H1 (cell line): ENCODE results near the gene ARL8A. TPM values are rescaled to one million over a fixed set of nuclear protein-coding genes. Genes with fewer than 3 reads are reported as not detected.

Experiments used
- CTCF ChIA-PET: fragments of 300-600 bp; sonication (Branson Sonifier 250); formaldehyde crosslinking; loops from one replicate; lab custom pipeline; 2021; ENCODE audit not compliant: partially characterized antibody; lab: Charles Lee
- POLR2A ChIA-PET: fragments of 300-600 bp; sonication (Branson Sonifier 250); formaldehyde crosslinking; loops from one replicate; lab custom pipeline; 2021; ENCODE audit warnings: inconsistent platforms; ENCODE audit not compliant: partially characterized antibody; lab: Charles Lee
- DNase-seq, 2 experiments: peaks; one replicate each; pipeline versions ENCODE4 v3.0.0 to v3.0.0-alpha.2; 2010 to 2022; ENCODE audit warnings: low spot score in 2 of 2, low read depth in 1 of 2, mixed read lengths in 1 of 2
- FAIRE-seq: peaks from 2 replicates; lab custom pipeline; 2011; peaks lifted over from hg19 to GRCh38; lab: Jason Lieb, UNC
- H2AFZ ChIP-seq: 2 replicates; pipeline ENCODE4 v1.8.1; 2012; ENCODE audit warnings: low read length, inconsistent platforms
- H2AK5ac ChIP-seq: 2 replicates; pipeline ENCODE4 v1.6.1; 2013; ENCODE audit warnings: low read depth, low read length
- H2BK120ac ChIP-seq: replicated peaks from 2 replicates; pipeline ENCODE3; 2013; ENCODE audit warnings: low read depth, low read length, inconsistent platforms
- H2BK12ac ChIP-seq: 2 replicates; pipeline ENCODE4 v1.6.1; 2013; ENCODE audit warnings: low read depth, low read length
- H2BK15ac ChIP-seq: 2 replicates; pipeline ENCODE4 v1.6.1; 2013; ENCODE audit warnings: low read length
- H2BK20ac ChIP-seq: 2 replicates; pipeline ENCODE4 v1.6.1; 2013; ENCODE audit warnings: low read length
- H2BK5ac ChIP-seq: 2 replicates; pipeline ENCODE4 v1.6.1; 2013; ENCODE audit warnings: low read depth, low read length
- H3K14ac ChIP-seq: 2 replicates; pipeline ENCODE4 v1.6.1; 2013; ENCODE audit warnings: inconsistent platforms; ENCODE audit not compliant: insufficient read length
- H3K18ac ChIP-seq: 2 replicates; pipeline ENCODE4 v1.6.1; 2013; ENCODE audit warnings: low read length; ENCODE audit errors: extremely low read depth
- H3K23ac ChIP-seq: 2 replicates; pipeline ENCODE4 v1.6.1; 2013; ENCODE audit warnings: inconsistent platforms; ENCODE audit not compliant: insufficient read length
- H3K23me2 ChIP-seq: 2 replicates; pipeline ENCODE4 v1.6.1; 2013; ENCODE audit warnings: low read depth, low read length
- H3K27ac ChIP-seq: 2 replicates; pipeline ENCODE4 v1.6.1; 2011; ENCODE audit warnings: low read depth, low read length, inconsistent platforms
- H3K27me3 ChIP-seq, 4 experiments: replicated peaks in 1 of 4; 1 replicate in 1 of 4; 2 replicates in 3 of 4; pipeline versions ENCODE4 v1.6.1 to v1.8.1; 2011 to 2013; ENCODE audit warnings: low read length in 3 of 4, mild to moderate bottlenecking in 3 of 4, inconsistent platforms in 2 of 4, mixed read lengths in 2 of 4, moderate library complexity in 1 of 4; ENCODE audit not compliant: control insufficient read depth in 3 of 4, insufficient read depth in 3 of 4; ENCODE audit errors: extremely low read depth in 1 of 4
- H3K36me3 ChIP-seq, 4 experiments: 2 replicates each; pipeline versions ENCODE4 v1.6.1 to v1.8.1; 2011 to 2013; ENCODE audit warnings: mild to moderate bottlenecking in 4 of 4, low read length in 3 of 4, moderate library complexity in 2 of 4, control low read depth in 1 of 4, inconsistent platforms in 1 of 4; ENCODE audit not compliant: insufficient read depth in 4 of 4, control insufficient read depth in 2 of 4
- H3K4ac ChIP-seq: replicated peaks from 2 replicates; pipeline ENCODE3; 2013; ENCODE audit warnings: low read length, low read depth, mixed read lengths, inconsistent platforms; ENCODE audit not compliant: insufficient read length
- H3K4me1 ChIP-seq, 4 experiments: replicated peaks in 1 of 4; 1 replicate in 1 of 4; 2 replicates in 3 of 4; pipeline versions ENCODE4 v1.6.1 to v1.8.1; 2011 to 2013; ENCODE audit warnings: low read length in 3 of 4, inconsistent platforms in 2 of 4, mixed read lengths in 1 of 4; ENCODE audit not compliant: insufficient read depth in 4 of 4, control insufficient read depth in 3 of 4
- H3K4me2 ChIP-seq, 2 experiments: 2 replicates each; pipeline versions ENCODE4 v1.6.1 to v1.8.1; 2011 to 2013; ENCODE audit warnings: low read depth in 2 of 2, low read length in 2 of 2, control low read depth in 1 of 2, inconsistent platforms in 1 of 2, mild to moderate bottlenecking in 1 of 2; ENCODE audit not compliant: insufficient read depth in 1 of 2
- H3K4me3 ChIP-seq, 4 experiments: fragments of 200-600, 300-600 bp in 1 of 4; sonication (generic), shearing (Covaris generic), sonication (Bioruptor Twin) in 1 of 4; 2 replicates each; pipeline versions ENCODE4 v1.5.1 to v1.8.1; 2011 to 2016; ENCODE audit warnings: low read length in 4 of 4, low read depth in 3 of 4, control low read depth in 2 of 4, inconsistent platforms in 2 of 4, mild to moderate bottlenecking in 2 of 4, mixed read lengths in 1 of 4, moderate library complexity in 1 of 4; ENCODE audit not compliant: insufficient read depth in 2 of 4; ENCODE audit errors: extremely low read depth in 1 of 4
- H3K56ac ChIP-seq: replicated peaks from 2 replicates; pipeline ENCODE3; 2013; ENCODE audit warnings: low read depth, mild to moderate bottlenecking, mixed read lengths, low read length, inconsistent platforms; ENCODE audit not compliant: insufficient read length
- H3K79me1 ChIP-seq: 2 replicates; pipeline ENCODE4 v1.6.1; 2013; ENCODE audit warnings: low read depth, low read length, control low read depth
- H3K79me2 ChIP-seq, 2 experiments: 2 replicates each; pipeline versions ENCODE4 v1.6.1 to v1.8.1; 2012 to 2013; ENCODE audit warnings: low read length in 2 of 2, mild to moderate bottlenecking in 2 of 2, inconsistent platforms in 1 of 2; ENCODE audit not compliant: insufficient read depth in 2 of 2, control insufficient read depth in 1 of 2
- H3K9ac ChIP-seq, 4 experiments: replicated peaks in 1 of 4; 1 replicate in 1 of 4; 2 replicates in 3 of 4; pipeline versions ENCODE4 v1.6.1 to v1.8.1; 2011 to 2013; ENCODE audit warnings: low read depth in 3 of 4, low read length in 3 of 4, control low read depth in 2 of 4, mild to moderate bottlenecking in 2 of 4, moderate library complexity in 2 of 4, inconsistent platforms in 1 of 4; ENCODE audit errors: extremely low read depth in 1 of 4
- H3K9me3 ChIP-seq, 2 experiments: 2 replicates each; pipeline versions ENCODE4 v1.6.1 to v1.8.1; 2012 to 2013; ENCODE audit warnings: mild to moderate bottlenecking in 2 of 2, moderate library complexity in 2 of 2, control low read depth in 1 of 2, inconsistent platforms in 1 of 2, low read depth in 1 of 2, low read length in 1 of 2, mixed read lengths in 1 of 2; ENCODE audit not compliant: insufficient read depth in 2 of 2
- H4K20me1 ChIP-seq, 2 experiments: replicated peaks in 1 of 2; 2 replicates each; pipeline versions ENCODE3 to v1.8.1; 2011 to 2013; ENCODE audit warnings: inconsistent platforms in 2 of 2, low read length in 2 of 2, mild to moderate bottlenecking in 1 of 2; ENCODE audit not compliant: insufficient read depth in 2 of 2, control insufficient read depth in 1 of 2
- H4K5ac ChIP-seq: 2 replicates; pipeline ENCODE4 v1.6.1; 2013; ENCODE audit warnings: low read length, low read depth, mixed read lengths, inconsistent platforms; ENCODE audit not compliant: insufficient read length
- H4K8ac ChIP-seq: 2 replicates; pipeline ENCODE4 v1.8.0; 2013; ENCODE audit warnings: mild to moderate bottlenecking, moderate library complexity, low read length, inconsistent platforms; ENCODE audit not compliant: insufficient read depth; ENCODE audit errors: extremely low read depth
- H4K91ac ChIP-seq: replicated peaks from 2 replicates; pipeline ENCODE3; 2013; ENCODE audit warnings: low read length, mixed read lengths, inconsistent platforms; ENCODE audit not compliant: insufficient read length
- MAX ChIP-seq: IDR thresholded peaks from 2 replicates; pipeline ENCODE4 v1.6.1; 2012; ENCODE audit warnings: inconsistent platforms
- RAD21 ChIP-seq, 2 experiments: IDR thresholded peaks in 1 of 2; conservative IDR thresholded peaks in 1 of 2; 2 replicates each; pipeline ENCODE4 v1.6.1; 2011; ENCODE audit warnings: low read depth in 2 of 2, low read length in 2 of 2, improper control_type of control experiment in 1 of 2, inconsistent platforms in 1 of 2, mild to moderate bottlenecking in 1 of 2, moderate library complexity in 1 of 2
- RXRA ChIP-seq: IDR thresholded peaks from 2 replicates; pipeline ENCODE4 v1.6.1; 2011; ENCODE audit warnings: low read depth, mild to moderate bottlenecking, low read length, moderate library complexity; ENCODE audit not compliant: insufficient read depth
- WGBS, 2 experiments: shearing (Covaris generic) in 1 of 2; methylation state at CpG; one replicate each; pipeline versions ENCODE4 v1.1.6 to v1.1.7; 2013 to 2015; ENCODE audit warnings: low lambda C conversion rate in 2 of 2, mixed read lengths in 2 of 2, inconsistent platforms in 1 of 2, low coverage in 1 of 2, missing lambda C conversion rate in 1 of 2; ENCODE audit not compliant: insufficient replicate concordance in 2 of 2, insufficient coverage in 1 of 2, insufficient read length in 1 of 2; ENCODE audit errors: extremely low coverage in 1 of 2, missing lambda C conversion rate in 1 of 2; 5-methylcytosine and 5-hydroxymethylcytosine counted together
- polyA plus RNA-seq, 7 experiments: library from polyadenylated mRNA; depleted of rRNA in 3 of 7; stranded (reverse) in 5 of 7; unstranded in 2 of 7; fragments of >200 nt in 5 of 7; fragments of 200-250 nt in 2 of 7; gene quantifications; 1 replicate in 5 of 7; 2 replicates in 1 of 7; 4 replicates in 1 of 7; pipeline versions ENCODE4 v1.2.1 to v1.2.3, GENCODE V29; 2011 to 2013; ENCODE audit warnings: missing spikeins in 2 of 7, mixed read lengths in 2 of 7
- total RNA-seq: library from RNA; stranded (reverse); fragmentation: NEBNext Ultra II Directional; extraction: Animal tissue kit (Norgen Biotek cat#: 25700); gene quantifications from 2 replicates; pipeline ENCODE4 v1.2.1, GENCODE V29; 2021

ARL8A gene
- total and polyA plus RNA-seq, 2 of the 8 experiments (the other 6 are each of a cell fraction or from before 2014, with no cell fraction given), result 40.3 to 58.7 TPM

- no peak overlapping the region for H2AFZ ChIP-seq
Observed at GRCh38 chr1:202167708-202168415, 23.3 kb upstream of the ARL8A start.

More at GRCh38 chr1:202167708-202168415, 23.3 kb upstream of the ARL8A start:
- no peak overlapping the region for H3K4me3 ChIP-seq
- H2BK20ac ChIP-seq, result no peak overlapping the region
- no peak overlapping the region for H3K27ac ChIP-seq
- peaks cover 0 to 7% (median 3%) of the 10 kb centered on the region in 4 experiments; a peak in 3 of 7 replicates for H3K4me1 ChIP-seq
- CTCF ChIA-PET, result interaction anchor here (1.4 to 10.1 kb wide), 4 partner anchors 9 to 25 kb away, joined by 3 to 77 read pairs (median 12); no protein-coding TSS in a partner anchor
- H4K91ac ChIP-seq, result no peak overlapping the region
- H3K4ac ChIP-seq, result no peak overlapping the region
- no peak overlapping the region for H3K9ac ChIP-seq
- no peaks in the 10 kb centered on the region for H4K20me1 ChIP-seq
- H2AK5ac ChIP-seq, result no peak overlapping the region
- no peaks in the 10 kb centered on the region for H3K23me2 ChIP-seq
- POLR2A ChIA-PET, result interaction anchor here (1.1 to 2.1 kb wide), 2 partner anchors 9 to 16 kb away, joined by 3 to 5 read pairs; no protein-coding TSS in a partner anchor
- no peak overlapping the region for H2BK12ac ChIP-seq
- no peak overlapping the region for H3K14ac ChIP-seq
- no peak overlapping the region for H3K56ac ChIP-seq
- H2BK5ac ChIP-seq, result no peak overlapping the region
- no peak overlapping the region; the same call in 1 of the 2 replicates for H3K18ac ChIP-seq
- H3K36me3 ChIP-seq, result no peaks in the 10 kb centered on the region
- H2BK120ac ChIP-seq, result no peak overlapping the region
- no peak overlapping the region; the same call in 1 of the 2 replicates for H2BK15ac ChIP-seq
- no peaks in the 10 kb centered on the region for H3K27me3 ChIP-seq
- no peak overlapping the region for H4K8ac ChIP-seq
- H3K23ac ChIP-seq, result no peak overlapping the region
- FAIRE-seq, result no peak
- WGBS, 2 experiments, result 86% methylated on average over 13 of the region's 18 CpGs; no CpG with 5 or more reads in 1 of the 2 experiments
- no peaks in the 10 kb centered on the region for H3K79me2 ChIP-seq
- DNase-seq, result no peak
- H3K9me3 ChIP-seq, result no peaks in the 10 kb centered on the region
- no peak for TF ChIP-seq RAD21 (IDR thresholded peaks at IDR 0.05 in 1 of 2, conservative IDR thresholded peaks at IDR 0.05 in 1 of 2; ENCODE audit: low read depth in 2 of 2, low read length in 2 of 2)
- no peak for TF ChIP-seq RXRA
- peak; percentile 63 for TF ChIP-seq MAX
- no peak overlapping the region for H3K4me2 ChIP-seq
- no peak overlapping the region for H4K5ac ChIP-seq
- no peaks in the 10 kb centered on the region for H3K79me1 ChIP-seq
